IPS DF 6.9 (cell line): ENCODE results near the gene MVB12B.
"Not testable (repeated sequence)": the region's sequence is repeated elsewhere in the genome, so short reads cannot be mapped to it uniquely, and the experiment has no call there.

Experiments
- DNase-seq: peaks from one replicate; pipeline ENCODE4 v3.0.0-alpha.2; 2013; ENCODE audit warnings: low read depth, low spot score
- H3K27ac ChIP-seq: one replicate; pipeline ENCODE4 v1.5.1; 2013; ENCODE audit warnings: low read length, control low read depth
- H3K27me3 ChIP-seq: 2 replicates; pipeline ENCODE4 v1.6.1; 2013; ENCODE audit warnings: mild to moderate bottlenecking, low read length; ENCODE audit not compliant: control insufficient read depth, insufficient read depth
- H3K36me3 ChIP-seq: 2 replicates; pipeline ENCODE4 v1.6.1; 2013; ENCODE audit warnings: low read length; ENCODE audit not compliant: control insufficient read depth, insufficient read depth
- H3K4me1 ChIP-seq: 2 replicates; pipeline ENCODE4 v1.6.1; 2013; ENCODE audit warnings: low read length; ENCODE audit not compliant: control insufficient read depth, insufficient read depth
- H3K4me3 ChIP-seq: 2 replicates; pipeline ENCODE4 v1.5.1; 2013; ENCODE audit warnings: mild to moderate bottlenecking, low read length
- H3K9me3 ChIP-seq: 2 replicates; pipeline ENCODE4 v1.6.1; 2013; ENCODE audit warnings: low read length, inconsistent platforms; ENCODE audit not compliant: control insufficient read depth, insufficient read depth
- WGBS: extraction: QIAGEN DNeasy Blood & Tissue Kit; methylation state at CpG from one replicate; pipeline ENCODE4 v1.1.7; 2013; ENCODE audit warnings: mixed read lengths, missing lambda C conversion rate; ENCODE audit not compliant: insufficient read length, insufficient coverage; 5-methylcytosine and 5-hydroxymethylcytosine counted together

The MVB12B gene

GRCh38 chr9:126471084-126471624 lies 144.5 kb downstream of the MVB12B start:
- H3K27ac ChIP-seq = no peak overlapping the region
- DNase-seq = no peak

GRCh38 chr9:126472198-126472947 lies 145.7 kb downstream of the MVB12B start:
- Histone ChIP-seq H3K4me1 (0 out of 2 replicates have a peak, but pooled peaks cover 1% of the 10 kb centered on the region), H3K9me3 (no peaks in the 10 kb centered on the region), H3K4me3 (no peak overlapping the region), H3K36me3 (no peaks in the 10 kb centered on the region), H3K27me3 (no peaks in the 10 kb centered on the region), H3K27ac (no peak overlapping the region)
- WGBS = no CpG with 5 or more reads among the region's 7 CpGs
- DNase-seq = no peak

More at GRCh38 chr9:126471084-126471624, 144.5 kb downstream of the MVB12B start:
- 0 out of 2 replicates have a peak, but pooled peaks cover 1% of the 10 kb centered on the region for H3K4me1 ChIP-seq
- no peaks in the 10 kb centered on the region for H3K27me3 ChIP-seq
- no peaks in the 10 kb centered on the region for H3K9me3 ChIP-seq
- no peak overlapping the region for H3K4me3 ChIP-seq
- no CpG with 5 or more reads among the region's 17 CpGs for WGBS
- no peaks in the 10 kb centered on the region for H3K36me3 ChIP-seq

GRCh38 chr9:126472948-126473298 lies 146.3 kb downstream of the MVB12B start:
- no peak overlapping the region for H3K27ac ChIP-seq
- H3K36me3 ChIP-seq = no peaks in the 10 kb centered on the region
- 0 out of 2 replicates have a peak, but pooled peaks cover 1% of the 10 kb centered on the region for H3K4me1 ChIP-seq
- no peak for DNase-seq
- WGBS = no CpG with 5 or more reads among the region's 3 CpGs
- H3K4me3 ChIP-seq = no peak overlapping the region
- no peaks in the 10 kb centered on the region; the same call in 1 of the 2 replicates for H3K9me3 ChIP-seq
- no peaks in the 10 kb centered on the region for H3K27me3 ChIP-seq

- Histone ChIP-seq H3K4me3 (no peak overlapping the region), H3K27me3 (no peaks in the 10 kb centered on the region), H3K27ac (no peak overlapping the region), H3K9me3 (no peaks in the 10 kb centered on the region; the same call in 1 of the 2 replicates), H3K36me3 (no peaks in the 10 kb centered on the region), H3K4me1 (0 out of 2 replicates have a peak, but pooled peaks cover 1% of the 10 kb centered on the region)
- no CpG with 5 or more reads among the region's 7 CpGs for WGBS
- DNase-seq = no peak
Observed at GRCh38 chr9:126474206-126474765, 147.7 kb downstream of the MVB12B start.

GRCh38 chr9:126474786-126475485 lies 148.3 kb downstream of the MVB12B start:
- no peak for DNase-seq
- H3K27me3 ChIP-seq = no peaks in the 10 kb centered on the region
- no peak overlapping the region for H3K27ac ChIP-seq
- H3K4me3 ChIP-seq = no peak overlapping the region
- H3K36me3 ChIP-seq = no peaks in the 10 kb centered on the region
- no CpG with 5 or more reads among the region's 14 CpGs for WGBS
- H3K9me3 ChIP-seq = no peaks in the 10 kb centered on the region; the same call in 1 of the 2 replicates
- H3K4me1 ChIP-seq = 0 out of 2 replicates have a peak, but pooled peaks cover 1% of the 10 kb centered on the region

GRCh38 chr9:126475933-126476555 lies 149.4 kb downstream of the MVB12B start:
- no peak for DNase-seq
- Histone ChIP-seq H3K27ac (no peak overlapping the region), H3K36me3 (no peaks in the 10 kb centered on the region), H3K4me3 (no peak overlapping the region), H3K9me3 (no peaks in the 10 kb centered on the region; the same call in 1 of the 2 replicates), H3K27me3 (no peaks in the 10 kb centered on the region), H3K4me1 (0 out of 2 replicates have a peak, but pooled peaks cover 1% of the 10 kb centered on the region)
- no CpG with 5 or more reads among the region's 12 CpGs for WGBS

GRCh38 chr9:126477432-126477831 lies 150.8 kb downstream of the MVB12B start:
- not testable (repeated sequence) for H3K4me1 ChIP-seq, H3K4me3 ChIP-seq, DNase-seq, H3K9me3 ChIP-seq, H3K27me3 ChIP-seq, H3K27ac ChIP-seq, H3K36me3 ChIP-seq
- no CpG with 5 or more reads among the region's 3 CpGs for WGBS

GRCh38 chr9:126478216-126478981 lies 151.8 kb downstream of the MVB12B start:
- Histone ChIP-seq H3K4me1 (0 out of 2 replicates have a peak, but pooled peaks cover 3% of the 10 kb centered on the region), H3K4me3 (no peak overlapping the region), H3K27ac (no peak overlapping the region), H3K27me3 (no peaks in the 10 kb centered on the region), H3K36me3 (no peaks in the 10 kb centered on the region), H3K9me3 (no peaks in the 10 kb centered on the region; the same call in 1 of the 2 replicates)
- whole genome bisulfite sequencing = no CpG with 5 or more reads among the region's 8 CpGs
- no peak for DNase-seq

GRCh38 chr9:126479515-126479914 lies 152.9 kb downstream of the MVB12B start:
- no peaks in the 10 kb centered on the region for H3K27me3 ChIP-seq
- H3K9me3 ChIP-seq = no peaks in the 10 kb centered on the region; the same call in 1 of the 2 replicates
- H3K4me3 ChIP-seq = no peak overlapping the region
- WGBS = no CpG with 5 or more reads among the region's 12 CpGs
- H3K27ac ChIP-seq = no peak overlapping the region
- no peak for DNase-seq
- H3K4me1 ChIP-seq = 0 out of 2 replicates have a peak, but pooled peaks cover 3% of the 10 kb centered on the region
- H3K36me3 ChIP-seq = no peaks in the 10 kb centered on the region
